ENCODE measurements around the gene PTPRK. TPM values are rescaled to one million over a fixed set of nuclear protein-coding genes. Genes with fewer than 3 reads are reported as not detected.

The PTPRK gene
- total and polyA plus RNA-seq, 9 of the 15 experiments (the other 6 are each of a cell fraction or from before 2014, with no cell fraction given): 0.04 to 0.51 TPM; not detected in 7

DNA sequence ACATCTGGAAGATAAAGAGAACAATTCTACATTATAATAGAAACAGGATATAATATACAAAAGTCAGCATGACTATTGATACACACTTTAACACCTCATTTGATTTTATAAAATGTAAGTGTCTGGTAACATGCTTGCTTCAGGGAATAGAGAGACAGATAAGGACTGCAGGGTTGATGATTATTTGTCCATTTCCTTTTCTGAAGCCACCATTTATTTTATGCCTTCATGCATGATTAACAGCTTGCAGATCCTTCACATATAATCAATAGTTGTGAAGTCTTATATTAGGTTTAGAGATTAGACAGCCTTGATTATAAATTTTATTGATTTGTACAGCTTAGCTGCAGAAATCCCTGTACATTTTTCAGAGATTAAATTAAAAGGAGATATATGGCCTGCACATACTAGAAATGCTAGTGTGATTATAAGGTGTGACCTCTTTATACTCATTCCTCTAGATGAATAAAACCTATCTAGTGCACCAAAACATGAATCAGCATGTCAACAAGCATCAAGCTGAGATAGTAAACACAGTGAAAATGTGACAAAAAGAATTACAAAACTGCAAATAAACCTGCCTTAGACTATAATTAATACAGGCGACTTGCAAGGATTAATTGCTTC is 420.7 kb downstream of the PTPRK start (continued):
- TF ChIP-seq TAL1 (IDR thresholded peaks at IDR 0.05) (no peak), CREBBP (IDR thresholded peaks at IDR 0.05; ENCODE audit: low read depth, low read length) (no peak)
- TF ChIP-seq, protein P1, sequence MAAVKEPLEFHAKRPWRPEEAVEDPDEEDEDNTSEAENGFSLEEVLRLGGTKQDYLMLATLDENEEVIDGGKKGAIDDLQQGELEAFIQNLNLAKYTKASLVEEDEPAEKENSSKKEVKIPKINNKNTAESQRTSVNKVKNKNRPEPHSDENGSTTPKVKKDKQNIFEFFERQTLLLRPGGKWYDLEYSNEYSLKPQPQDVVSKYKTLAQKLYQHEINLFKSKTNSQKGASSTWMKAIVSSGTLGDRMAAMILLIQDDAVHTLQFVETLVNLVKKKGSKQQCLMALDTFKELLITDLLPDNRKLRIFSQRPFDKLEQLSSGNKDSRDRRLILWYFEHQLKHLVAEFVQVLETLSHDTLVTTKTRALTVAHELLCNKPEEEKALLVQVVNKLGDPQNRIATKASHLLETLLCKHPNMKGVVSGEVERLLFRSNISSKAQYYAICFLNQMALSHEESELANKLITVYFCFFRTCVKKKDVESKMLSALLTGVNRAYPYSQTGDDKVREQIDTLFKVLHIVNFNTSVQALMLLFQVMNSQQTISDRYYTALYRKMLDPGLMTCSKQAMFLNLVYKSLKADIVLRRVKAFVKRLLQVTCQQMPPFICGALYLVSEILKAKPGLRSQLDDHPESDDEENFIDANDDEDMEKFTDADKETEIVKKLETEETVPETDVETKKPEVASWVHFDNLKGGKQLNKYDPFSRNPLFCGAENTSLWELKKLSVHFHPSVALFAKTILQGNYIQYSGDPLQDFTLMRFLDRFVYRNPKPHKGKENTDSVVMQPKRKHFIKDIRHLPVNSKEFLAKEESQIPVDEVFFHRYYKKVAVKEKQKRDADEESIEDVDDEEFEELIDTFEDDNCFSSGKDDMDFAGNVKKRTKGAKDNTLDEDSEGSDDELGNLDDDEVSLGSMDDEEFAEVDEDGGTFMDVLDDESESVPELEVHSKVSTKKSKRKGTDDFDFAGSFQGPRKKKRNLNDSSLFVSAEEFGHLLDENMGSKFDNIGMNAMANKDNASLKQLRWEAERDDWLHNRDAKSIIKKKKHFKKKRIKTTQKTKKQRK (IDR thresholded peaks at IDR 0.05; ENCODE audit: borderline replicate concordance, low read depth, low read length): no peak

DNA sequence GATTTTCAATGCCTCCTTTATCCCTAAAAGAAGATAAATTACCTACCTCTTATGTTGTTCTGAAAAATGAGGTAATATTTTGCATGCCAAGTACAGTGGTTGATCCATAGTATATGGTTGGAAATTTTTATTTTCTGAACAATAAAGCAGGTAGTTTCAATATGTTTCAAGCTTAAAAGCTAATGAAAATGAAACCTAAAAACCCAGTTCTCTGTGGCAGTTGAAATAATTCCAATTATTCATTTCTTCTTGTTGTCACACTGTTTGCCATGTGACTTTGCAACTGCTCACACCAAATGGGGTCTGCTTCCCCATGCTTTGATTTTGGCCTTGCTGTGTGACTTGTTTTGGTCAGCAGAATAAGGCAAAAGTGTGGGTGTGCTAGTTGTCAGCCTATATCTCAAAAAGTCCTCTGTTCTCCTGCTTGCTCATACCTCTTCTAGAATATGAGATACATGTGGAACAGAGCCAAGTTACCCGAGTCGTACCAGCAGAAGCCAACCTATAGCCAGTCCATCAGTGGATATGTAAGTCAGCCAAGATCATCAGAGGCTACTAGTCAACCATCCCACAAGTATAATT is 422.3 kb downstream of the PTPRK start:
- intact Hi-C loops (cut with micrococcal nuclease) (no loop called here), in situ Hi-C loops (cut with MboI) (no loop called here)
- Histone ChIP-seq H3K9me1 (ENCODE audit: control insufficient read depth, insufficient read depth, low read length) (no peaks in the 10 kb centered on the region), H2AFZ (ENCODE audit: low read depth, low read length) (no peak overlapping the region), H4K20me1 (replicated peaks; ENCODE audit: control insufficient read depth, insufficient read depth, low read length) (no peaks in the 10 kb centered on the region), H3K79me2 (ENCODE audit: control insufficient read depth, insufficient read depth, low read length) (no peaks in the 10 kb centered on the region), H3K4me1 (replicated peaks in 1 of 2; ENCODE audit: control insufficient read depth in 2 of 2, insufficient read depth in 2 of 2, low read length in 2 of 2) (no peaks in the 10 kb centered on the region), H3K27ac (ENCODE audit: extremely low read depth, low read depth, low read length) (no peak overlapping the region), H3K9me3 (replicated peaks; ENCODE audit: control insufficient read depth, insufficient read depth, low read depth, low read length) (no peaks in the 10 kb centered on the region), H3K36me3 (ENCODE audit: control insufficient read depth, insufficient read depth, low read length) (no peaks in the 10 kb centered on the region), H3K27me3 (ENCODE audit: control insufficient read depth in 2 of 2, insufficient read depth in 2 of 2, low read length in 2 of 2) (no peaks in the 10 kb centered on the region), H3K4me3 (no peak overlapping the region), H3K9ac (ENCODE audit: insufficient read depth in 1 of 2, low read depth in 2 of 2, low read length in 2 of 2) (no peak overlapping the region), H3K4me2 (ENCODE audit: insufficient read depth, low read length) (no peak overlapping the region)
- 0% methylated on average over 2 of the region's 2 CpGs for WGBS (ENCODE audit: insufficient coverage, low coverage, missing lambda C conversion rate)
- FAIRE-seq (no peak), ATAC-seq (no peak), DNase-seq (ENCODE audit: extremely low read depth in 1 of 4, low spot score in 3 of 4) (no peak)
- no TSS peak for BruUV-seq (replicated peaks)
- ChIA-PET CTCF (ENCODE audit: low intra/inter-chr PET ratio) (no interaction called here), POLR2A (no interaction called here)
- TF ChIP-seq ZNF140 (CRISPR knock-in tag; IDR thresholded peaks at IDR 0.05) (no peak), ZNF584 (CRISPR knock-in tag; IDR thresholded peaks at IDR 0.05; ENCODE audit: low read depth) (no peak)
- TF ChIP-seq, protein P2, sequence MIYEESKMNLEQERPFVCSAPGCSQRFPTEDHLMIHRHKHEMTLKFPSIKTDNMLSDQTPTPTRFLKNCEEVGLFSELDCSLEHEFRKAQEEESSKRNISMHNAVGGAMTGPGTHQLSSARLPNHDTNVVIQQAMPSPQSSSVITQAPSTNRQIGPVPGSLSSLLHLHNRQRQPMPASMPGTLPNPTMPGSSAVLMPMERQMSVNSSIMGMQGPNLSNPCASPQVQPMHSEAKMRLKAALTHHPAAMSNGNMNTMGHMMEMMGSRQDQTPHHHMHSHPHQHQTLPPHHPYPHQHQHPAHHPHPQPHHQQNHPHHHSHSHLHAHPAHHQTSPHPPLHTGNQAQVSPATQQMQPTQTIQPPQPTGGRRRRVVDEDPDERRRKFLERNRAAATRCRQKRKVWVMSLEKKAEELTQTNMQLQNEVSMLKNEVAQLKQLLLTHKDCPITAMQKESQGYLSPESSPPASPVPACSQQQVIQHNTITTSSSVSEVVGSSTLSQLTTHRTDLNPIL (CRISPR knock-in tag; IDR thresholded peaks at IDR 0.05): no peak
- TF ChIP-seq, protein P3, sequence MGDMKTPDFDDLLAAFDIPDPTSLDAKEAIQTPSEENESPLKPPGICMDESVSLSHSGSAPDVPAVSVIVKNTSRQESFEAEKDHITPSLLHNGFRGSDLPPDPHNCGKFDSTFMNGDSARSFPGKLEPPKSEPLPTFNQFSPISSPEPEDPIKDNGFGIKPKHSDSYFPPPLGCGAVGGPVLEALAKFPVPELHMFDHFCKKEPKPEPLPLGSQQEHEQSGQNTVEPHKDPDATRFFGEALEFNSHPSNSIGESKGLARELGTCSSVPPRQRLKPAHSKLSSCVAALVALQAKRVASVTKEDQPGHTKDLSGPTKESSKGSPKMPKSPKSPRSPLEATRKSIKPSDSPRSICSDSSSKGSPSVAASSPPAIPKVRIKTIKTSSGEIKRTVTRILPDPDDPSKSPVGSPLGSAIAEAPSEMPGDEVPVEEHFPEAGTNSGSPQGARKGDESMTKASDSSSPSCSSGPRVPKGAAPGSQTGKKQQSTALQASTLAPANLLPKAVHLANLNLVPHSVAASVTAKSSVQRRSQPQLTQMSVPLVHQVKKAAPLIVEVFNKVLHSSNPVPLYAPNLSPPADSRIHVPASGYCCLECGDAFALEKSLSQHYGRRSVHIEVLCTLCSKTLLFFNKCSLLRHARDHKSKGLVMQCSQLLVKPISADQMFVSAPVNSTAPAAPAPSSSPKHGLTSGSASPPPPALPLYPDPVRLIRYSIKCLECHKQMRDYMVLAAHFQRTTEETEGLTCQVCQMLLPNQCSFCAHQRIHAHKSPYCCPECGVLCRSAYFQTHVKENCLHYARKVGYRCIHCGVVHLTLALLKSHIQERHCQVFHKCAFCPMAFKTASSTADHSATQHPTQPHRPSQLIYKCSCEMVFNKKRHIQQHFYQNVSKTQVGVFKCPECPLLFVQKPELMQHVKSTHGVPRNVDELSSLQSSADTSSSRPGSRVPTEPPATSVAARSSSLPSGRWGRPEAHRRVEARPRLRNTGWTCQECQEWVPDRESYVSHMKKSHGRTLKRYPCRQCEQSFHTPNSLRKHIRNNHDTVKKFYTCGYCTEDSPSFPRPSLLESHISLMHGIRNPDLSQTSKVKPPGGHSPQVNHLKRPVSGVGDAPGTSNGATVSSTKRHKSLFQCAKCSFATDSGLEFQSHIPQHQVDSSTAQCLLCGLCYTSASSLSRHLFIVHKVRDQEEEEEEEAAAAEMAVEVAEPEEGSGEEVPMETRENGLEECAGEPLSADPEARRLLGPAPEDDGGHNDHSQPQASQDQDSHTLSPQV (IDR thresholded peaks at IDR 0.05): no peak
- TF ChIP-seq, protein P4, sequence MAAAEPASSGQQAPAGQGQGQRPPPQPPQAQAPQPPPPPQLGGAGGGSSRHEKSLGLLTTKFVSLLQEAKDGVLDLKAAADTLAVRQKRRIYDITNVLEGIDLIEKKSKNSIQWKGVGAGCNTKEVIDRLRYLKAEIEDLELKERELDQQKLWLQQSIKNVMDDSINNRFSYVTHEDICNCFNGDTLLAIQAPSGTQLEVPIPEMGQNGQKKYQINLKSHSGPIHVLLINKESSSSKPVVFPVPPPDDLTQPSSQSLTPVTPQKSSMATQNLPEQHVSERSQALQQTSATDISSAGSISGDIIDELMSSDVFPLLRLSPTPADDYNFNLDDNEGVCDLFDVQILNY (CRISPR knock-in tag; IDR thresholded peaks at IDR 0.05): no peak

Measured in K562 (cell line).